ENCODE results near the gene SLC9A2. TPM values are rescaled to one million over a fixed set of nuclear protein-coding genes. Genes with fewer than 3 reads are reported as not detected.

SLC9A2 gene
- total RNA-seq, 1 donor from 2014 or later: 10.0 TPM

DNA sequence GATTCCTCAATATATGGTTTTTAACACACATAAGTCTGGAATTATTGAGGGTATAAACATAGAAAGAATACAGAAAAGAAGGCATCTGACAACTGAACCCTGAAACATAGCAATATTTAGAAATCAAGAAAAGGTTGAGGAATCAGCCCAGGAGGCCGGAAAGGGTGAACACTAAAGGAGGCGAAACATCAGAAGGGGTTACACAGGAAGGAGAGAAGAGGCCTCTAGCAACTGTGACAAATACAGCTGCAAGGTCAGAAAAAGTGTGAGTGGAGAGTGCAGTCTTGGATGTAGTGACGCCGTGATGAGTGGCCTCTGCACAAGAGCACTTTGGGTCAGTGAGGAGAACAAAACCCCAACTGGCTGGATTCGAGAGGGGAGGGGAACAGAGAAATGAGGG is 70.7 kb downstream of the SLC9A2 start:
- H3K36me3 Mint-ChIP-seq: no peaks in the 10 kb centered on the region
- DNase-seq (ENCODE audit: extremely low spot score, unreplicated experiment): no peak
- H3K4me1 Mint-ChIP-seq (ENCODE audit: unreplicated experiment): no peaks in the 10 kb centered on the region
- no peaks in the 10 kb centered on the region for H3K9me3 Mint-ChIP-seq
- no peak overlapping the region for H3K4me3 Mint-ChIP-seq
- no peaks in the 10 kb centered on the region for H3K27me3 Mint-ChIP-seq
- TF ChIP-seq, protein P1, sequence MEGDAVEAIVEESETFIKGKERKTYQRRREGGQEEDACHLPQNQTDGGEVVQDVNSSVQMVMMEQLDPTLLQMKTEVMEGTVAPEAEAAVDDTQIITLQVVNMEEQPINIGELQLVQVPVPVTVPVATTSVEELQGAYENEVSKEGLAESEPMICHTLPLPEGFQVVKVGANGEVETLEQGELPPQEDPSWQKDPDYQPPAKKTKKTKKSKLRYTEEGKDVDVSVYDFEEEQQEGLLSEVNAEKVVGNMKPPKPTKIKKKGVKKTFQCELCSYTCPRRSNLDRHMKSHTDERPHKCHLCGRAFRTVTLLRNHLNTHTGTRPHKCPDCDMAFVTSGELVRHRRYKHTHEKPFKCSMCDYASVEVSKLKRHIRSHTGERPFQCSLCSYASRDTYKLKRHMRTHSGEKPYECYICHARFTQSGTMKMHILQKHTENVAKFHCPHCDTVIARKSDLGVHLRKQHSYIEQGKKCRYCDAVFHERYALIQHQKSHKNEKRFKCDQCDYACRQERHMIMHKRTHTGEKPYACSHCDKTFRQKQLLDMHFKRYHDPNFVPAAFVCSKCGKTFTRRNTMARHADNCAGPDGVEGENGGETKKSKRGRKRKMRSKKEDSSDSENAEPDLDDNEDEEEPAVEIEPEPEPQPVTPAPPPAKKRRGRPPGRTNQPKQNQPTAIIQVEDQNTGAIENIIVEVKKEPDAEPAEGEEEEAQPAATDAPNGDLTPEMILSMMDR (conservative IDR thresholded peaks at IDR 0.05): no peak
- no peak overlapping the region for H3K27ac Mint-ChIP-seq

DNA sequence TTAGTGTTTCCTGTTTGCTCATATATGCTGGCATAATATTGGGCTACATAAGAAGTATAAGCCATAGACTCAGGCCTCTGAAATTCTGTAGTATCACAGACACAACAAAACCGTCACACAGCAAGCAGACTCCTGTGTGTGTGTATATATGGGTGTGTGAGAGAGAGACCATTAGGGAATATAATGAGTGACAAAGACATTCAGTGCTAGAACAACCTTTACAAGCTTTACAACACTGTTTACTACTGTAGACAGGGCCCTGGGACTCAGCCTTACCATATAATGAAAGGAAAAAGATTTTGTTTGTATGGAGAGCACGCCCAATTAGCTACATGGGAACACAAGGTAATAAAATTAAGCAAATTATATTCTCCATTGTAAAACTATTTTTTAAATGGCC is 77.1 kb downstream of the SLC9A2 start:
- Mint-ChIP-seq H3K9me3 (no peaks in the 10 kb centered on the region), H3K4me3 (no peak overlapping the region), H3K4me1 (ENCODE audit: unreplicated experiment) (no peaks in the 10 kb centered on the region), H3K27ac (no peak overlapping the region), H3K36me3 (peaks cover 3% of the 10 kb centered on the region), H3K27me3 (peaks cover 4% of the 10 kb centered on the region)
- no peak for DNase-seq (ENCODE audit: extremely low spot score, unreplicated experiment)
- TF ChIP-seq, protein P1 (conservative IDR thresholded peaks at IDR 0.05): no peak

DNA sequence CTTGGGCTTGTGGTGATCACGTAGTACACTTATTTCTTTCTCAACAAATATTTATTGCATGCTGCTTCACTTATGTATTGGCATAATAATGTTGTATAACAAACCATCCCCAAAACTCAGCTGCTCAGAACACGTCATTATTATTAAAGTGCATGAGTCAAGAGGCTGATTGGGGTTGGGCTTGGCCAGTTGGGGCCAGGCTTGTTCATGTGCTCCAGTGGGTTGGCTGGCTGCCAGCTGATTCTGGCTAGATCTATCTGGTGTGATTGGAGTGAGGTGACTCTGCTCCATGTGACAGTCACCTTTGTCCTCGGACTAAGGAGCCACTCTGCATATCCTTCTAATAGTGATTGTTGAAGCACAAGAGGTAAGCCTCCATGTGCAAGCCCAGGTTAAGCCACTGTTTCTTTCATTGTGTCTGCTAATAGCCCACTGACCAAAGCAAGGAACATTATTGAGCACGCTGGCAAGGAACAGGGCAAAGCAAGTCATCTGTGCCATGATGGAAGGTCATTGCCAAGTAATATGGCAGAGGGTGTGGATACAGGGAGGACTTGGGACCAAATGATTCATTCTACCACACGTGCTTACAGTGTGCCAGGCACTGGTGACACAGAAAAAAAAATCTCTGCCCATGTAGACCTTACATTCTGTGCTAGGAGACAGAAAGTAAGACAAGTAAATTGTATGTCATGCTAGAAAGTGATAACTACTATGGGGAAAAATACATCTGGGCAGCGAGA is 79.2 kb downstream of the SLC9A2 start:
- Mint-ChIP-seq H3K9me3 (no peaks in the 10 kb centered on the region), H3K36me3 (peaks cover 3% of the 10 kb centered on the region), H3K27me3 (peaks cover 4% of the 10 kb centered on the region), H3K4me3 (no peak overlapping the region), H3K4me1 (ENCODE audit: unreplicated experiment) (no peaks in the 10 kb centered on the region), H3K27ac (no peak overlapping the region)
- TF ChIP-seq, protein P1 (conservative IDR thresholded peaks at IDR 0.05): no peak
- no peak for DNase-seq (ENCODE audit: extremely low spot score, unreplicated experiment)

DNA sequence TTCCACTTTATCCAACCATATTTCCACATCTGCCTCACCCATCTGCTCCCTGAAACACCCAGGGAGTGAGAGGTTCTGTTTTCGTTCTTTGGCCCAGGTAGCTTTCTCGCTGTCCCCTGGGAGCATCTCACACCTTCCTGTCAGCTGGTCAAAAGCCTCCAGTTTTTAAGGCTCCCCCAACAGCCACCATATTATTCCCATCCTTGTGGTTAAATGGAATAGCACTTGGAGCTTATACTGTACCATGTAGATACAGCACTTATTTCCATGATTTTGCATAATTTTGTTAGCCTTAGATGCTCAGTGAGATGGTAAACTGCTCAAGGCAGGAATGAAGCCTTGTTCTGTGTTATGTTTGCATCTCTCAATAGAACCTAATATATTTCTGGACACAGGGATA is 84.0 kb downstream of the SLC9A2 start:
- Mint-ChIP-seq H3K27me3 (peaks cover 4% of the 10 kb centered on the region), H3K27ac (no peak overlapping the region), H3K36me3 (peaks cover 3% of the 10 kb centered on the region), H3K9me3 (no peaks in the 10 kb centered on the region), H3K4me3 (no peak overlapping the region), H3K4me1 (ENCODE audit: unreplicated experiment) (no peaks in the 10 kb centered on the region)
- TF ChIP-seq, protein P1 (conservative IDR thresholded peaks at IDR 0.05): no peak
- DNase-seq (ENCODE audit: extremely low spot score, unreplicated experiment): no peak

DNA sequence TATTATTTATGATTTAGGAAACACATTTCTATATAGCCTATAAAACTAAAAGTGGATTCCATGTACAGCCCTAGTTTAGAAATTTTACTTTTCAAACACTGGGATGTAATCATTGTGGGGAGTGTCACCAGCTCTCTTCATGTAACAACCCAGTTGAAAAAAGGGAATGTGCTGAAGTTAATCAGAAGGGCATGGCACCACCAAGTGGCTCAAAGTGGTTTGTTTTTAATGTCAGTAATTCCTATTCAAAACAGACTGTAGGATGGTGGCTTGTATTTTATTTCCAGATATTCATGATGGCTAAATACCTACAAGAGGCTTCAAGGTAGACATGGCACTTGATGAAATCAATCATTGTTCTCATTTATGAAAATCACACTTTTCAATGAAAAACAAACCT is 84.4 kb downstream of the SLC9A2 start:
- peaks cover 2% of the 10 kb centered on the region for H3K36me3 Mint-ChIP-seq
- H3K9me3 Mint-ChIP-seq: no peaks in the 10 kb centered on the region
- no peak for DNase-seq (ENCODE audit: extremely low spot score, unreplicated experiment)
- TF ChIP-seq, protein P1 (conservative IDR thresholded peaks at IDR 0.05): peak; percentile 65
- H3K27ac Mint-ChIP-seq: no peak overlapping the region
- H3K4me1 Mint-ChIP-seq (ENCODE audit: unreplicated experiment): no peaks in the 10 kb centered on the region
- H3K27me3 Mint-ChIP-seq: no peaks in the 10 kb centered on the region
- no peak overlapping the region for H3K4me3 Mint-ChIP-seq
